SK-N-SH (cell line): ENCODE results near the gene C4A.

ENCODE experiments used
- CHD2 ChIP-seq: fragments of 150-350 bp; IDR thresholded peaks from 2 replicates; pipeline ENCODE4 v1.6.1; 2018; ENCODE audit warnings: low read length; ENCODE audit not compliant: partially characterized antibody
- EZH2phosphoT487 ChIP-seq: fragments of 200-600 bp; sonication (generic); IDR thresholded peaks from 2 replicates; pipeline ENCODE4 v1.6.1; 2017; ENCODE audit warnings: low read depth, mixed run types, mild to moderate bottlenecking, antibody characterized with exemption, moderate library complexity, borderline replicate concordance
- FOXM1 ChIP-seq: IDR thresholded peaks from 2 replicates; pipeline ENCODE4 v1.4.0; 2012; ENCODE audit warnings: low read depth, mild to moderate bottlenecking
- JUND ChIP-seq: IDR thresholded peaks from 2 replicates; pipeline ENCODE4 v1.4.0; 2012
- NRF1 ChIP-seq: IDR thresholded peaks from 2 replicates; pipeline ENCODE4 v1.6.1; 2012; ENCODE audit warnings: low read depth, mild to moderate bottlenecking, low read length
- RAD21 ChIP-seq: IDR thresholded peaks from 2 replicates; pipeline ENCODE4 v1.6.1; 2012; ENCODE audit warnings: mild to moderate bottlenecking, low read length
- RFX5 ChIP-seq: IDR thresholded peaks from 2 replicates; pipeline ENCODE4 v1.6.1; 2012; ENCODE audit warnings: mild to moderate bottlenecking, improper control_type of control experiment, low read length
- SMC3 ChIP-seq: IDR thresholded peaks from 2 replicates; pipeline ENCODE4 v1.6.1; 2012; ENCODE audit warnings: low read depth, low read length, improper control_type of control experiment
- YY1 ChIP-seq: IDR thresholded peaks from 2 replicates; pipeline ENCODE4 v1.4.0; 2012; ENCODE audit warnings: low read depth, mild to moderate bottlenecking
- TF ChIP-seq, protein P1 (sequence below): fragments of 200-600 bp; sonication (generic); IDR thresholded peaks from 2 replicates; pipeline ENCODE4 v1.6.1; 2017; ENCODE audit warnings: antibody characterized with exemption, mild to moderate bottlenecking, moderate library complexity
- TF ChIP-seq, protein P2 (sequence below): IDR thresholded peaks from 2 replicates; pipeline ENCODE4 v1.4.0; 2012; ENCODE audit warnings: low read depth
- TF ChIP-seq, protein P3 (sequence below): IDR thresholded peaks from 2 replicates; pipeline ENCODE4 v1.6.1; 2012; ENCODE audit warnings: mild to moderate bottlenecking, low read depth, low read length, moderate library complexity
- TF ChIP-seq, protein P4 (sequence below): fragments of 150-350 bp; IDR thresholded peaks from 2 replicates; pipeline ENCODE4 v1.6.1; 2017; ENCODE audit warnings: antibody characterized with exemption, low read length, low read depth, borderline replicate concordance

DNA sequence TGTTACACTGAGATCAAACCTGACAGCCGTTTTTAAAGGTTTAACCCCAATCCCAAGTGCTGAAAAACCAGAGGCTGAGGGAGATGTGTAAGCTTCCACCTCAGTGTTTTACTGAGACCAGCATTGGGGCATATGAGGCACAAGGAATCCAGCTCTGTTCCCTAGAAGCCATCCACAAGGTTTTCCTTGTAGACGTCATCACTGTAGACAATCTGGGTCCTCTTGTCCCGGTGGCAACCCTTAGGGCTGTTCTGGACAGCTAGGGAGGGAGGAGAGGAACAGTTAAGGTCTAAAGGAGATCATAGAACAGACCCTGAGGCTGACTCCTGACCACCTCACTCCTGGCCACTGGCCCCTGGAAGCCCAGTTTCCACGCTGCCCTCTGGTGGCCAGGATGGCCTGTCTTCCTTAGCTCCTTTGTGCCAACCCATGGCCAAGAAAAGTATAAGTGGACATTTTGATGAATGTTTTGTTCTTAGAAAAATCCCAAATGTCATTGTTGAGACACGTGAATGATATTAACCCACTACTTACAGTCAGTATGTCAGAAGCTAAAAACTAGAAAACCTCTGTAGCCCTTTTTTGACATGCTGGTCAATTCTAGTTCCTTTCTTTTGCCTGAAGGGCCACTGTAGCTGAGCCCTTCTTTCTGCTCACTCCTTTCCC, 29.6 kb upstream of the C4A start:
- TF ChIP-seq RFX5 (no peak), SMC3 (peak; percentile 77), JUND (no peak), EZH2phosphoT487 (no peak), FOXM1 (no peak), CHD2 (no peak), RAD21 (peak; percentile 67), YY1 (no peak), NRF1 (no peak)
- TF ChIP-seq, protein P1, sequence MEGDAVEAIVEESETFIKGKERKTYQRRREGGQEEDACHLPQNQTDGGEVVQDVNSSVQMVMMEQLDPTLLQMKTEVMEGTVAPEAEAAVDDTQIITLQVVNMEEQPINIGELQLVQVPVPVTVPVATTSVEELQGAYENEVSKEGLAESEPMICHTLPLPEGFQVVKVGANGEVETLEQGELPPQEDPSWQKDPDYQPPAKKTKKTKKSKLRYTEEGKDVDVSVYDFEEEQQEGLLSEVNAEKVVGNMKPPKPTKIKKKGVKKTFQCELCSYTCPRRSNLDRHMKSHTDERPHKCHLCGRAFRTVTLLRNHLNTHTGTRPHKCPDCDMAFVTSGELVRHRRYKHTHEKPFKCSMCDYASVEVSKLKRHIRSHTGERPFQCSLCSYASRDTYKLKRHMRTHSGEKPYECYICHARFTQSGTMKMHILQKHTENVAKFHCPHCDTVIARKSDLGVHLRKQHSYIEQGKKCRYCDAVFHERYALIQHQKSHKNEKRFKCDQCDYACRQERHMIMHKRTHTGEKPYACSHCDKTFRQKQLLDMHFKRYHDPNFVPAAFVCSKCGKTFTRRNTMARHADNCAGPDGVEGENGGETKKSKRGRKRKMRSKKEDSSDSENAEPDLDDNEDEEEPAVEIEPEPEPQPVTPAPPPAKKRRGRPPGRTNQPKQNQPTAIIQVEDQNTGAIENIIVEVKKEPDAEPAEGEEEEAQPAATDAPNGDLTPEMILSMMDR = peak; percentile 90
- TF ChIP-seq, protein P2, sequence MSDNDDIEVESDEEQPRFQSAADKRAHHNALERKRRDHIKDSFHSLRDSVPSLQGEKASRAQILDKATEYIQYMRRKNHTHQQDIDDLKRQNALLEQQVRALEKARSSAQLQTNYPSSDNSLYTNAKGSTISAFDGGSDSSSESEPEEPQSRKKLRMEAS = no peak
- TF ChIP-seq, protein P3, sequence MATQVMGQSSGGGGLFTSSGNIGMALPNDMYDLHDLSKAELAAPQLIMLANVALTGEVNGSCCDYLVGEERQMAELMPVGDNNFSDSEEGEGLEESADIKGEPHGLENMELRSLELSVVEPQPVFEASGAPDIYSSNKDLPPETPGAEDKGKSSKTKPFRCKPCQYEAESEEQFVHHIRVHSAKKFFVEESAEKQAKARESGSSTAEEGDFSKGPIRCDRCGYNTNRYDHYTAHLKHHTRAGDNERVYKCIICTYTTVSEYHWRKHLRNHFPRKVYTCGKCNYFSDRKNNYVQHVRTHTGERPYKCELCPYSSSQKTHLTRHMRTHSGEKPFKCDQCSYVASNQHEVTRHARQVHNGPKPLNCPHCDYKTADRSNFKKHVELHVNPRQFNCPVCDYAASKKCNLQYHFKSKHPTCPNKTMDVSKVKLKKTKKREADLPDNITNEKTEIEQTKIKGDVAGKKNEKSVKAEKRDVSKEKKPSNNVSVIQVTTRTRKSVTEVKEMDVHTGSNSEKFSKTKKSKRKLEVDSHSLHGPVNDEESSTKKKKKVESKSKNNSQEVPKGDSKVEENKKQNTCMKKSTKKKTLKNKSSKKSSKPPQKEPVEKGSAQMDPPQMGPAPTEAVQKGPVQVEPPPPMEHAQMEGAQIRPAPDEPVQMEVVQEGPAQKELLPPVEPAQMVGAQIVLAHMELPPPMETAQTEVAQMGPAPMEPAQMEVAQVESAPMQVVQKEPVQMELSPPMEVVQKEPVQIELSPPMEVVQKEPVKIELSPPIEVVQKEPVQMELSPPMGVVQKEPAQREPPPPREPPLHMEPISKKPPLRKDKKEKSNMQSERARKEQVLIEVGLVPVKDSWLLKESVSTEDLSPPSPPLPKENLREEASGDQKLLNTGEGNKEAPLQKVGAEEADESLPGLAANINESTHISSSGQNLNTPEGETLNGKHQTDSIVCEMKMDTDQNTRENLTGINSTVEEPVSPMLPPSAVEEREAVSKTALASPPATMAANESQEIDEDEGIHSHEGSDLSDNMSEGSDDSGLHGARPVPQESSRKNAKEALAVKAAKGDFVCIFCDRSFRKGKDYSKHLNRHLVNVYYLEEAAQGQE = no peak
- TF ChIP-seq, protein P4, sequence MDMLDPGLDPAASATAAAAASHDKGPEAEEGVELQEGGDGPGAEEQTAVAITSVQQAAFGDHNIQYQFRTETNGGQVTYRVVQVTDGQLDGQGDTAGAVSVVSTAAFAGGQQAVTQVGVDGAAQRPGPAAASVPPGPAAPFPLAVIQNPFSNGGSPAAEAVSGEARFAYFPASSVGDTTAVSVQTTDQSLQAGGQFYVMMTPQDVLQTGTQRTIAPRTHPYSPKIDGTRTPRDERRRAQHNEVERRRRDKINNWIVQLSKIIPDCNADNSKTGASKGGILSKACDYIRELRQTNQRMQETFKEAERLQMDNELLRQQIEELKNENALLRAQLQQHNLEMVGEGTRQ = no peak
